ENCODE results near the gene RFC4.

- TF ChIP-seq NANOG (IDR thresholded peaks at IDR 0.05; ENCODE audit: borderline replicate concordance), result no peak
- TF ChIP-seq CTCF (conservative IDR thresholded peaks at IDR 0.05; ENCODE audit: low read depth in 2 of 2), result no peak
- no peak for TF ChIP-seq EZH2phosphoT487 (IDR thresholded peaks at IDR 0.05; ENCODE audit: unreplicated experiment)
- TF ChIP-seq EZH2 (IDR thresholded peaks at IDR 0.05; ENCODE audit: low read depth, unreplicated experiment), result no peak
- no peak for TF ChIP-seq STAT1 (IDR thresholded peaks at IDR 0.05; ENCODE audit: unreplicated experiment)
Observed at GRCh38 chr3:186760897-186761447, 45.3 kb downstream of the RFC4 start.
